Measurements from ENCODE around the gene SH3RF1.
A peak's percentile ranks its signal among the peaks of the same experiment; 100 is the strongest.

SH3RF1 gene

GRCh38 chr4:169274033-169274432 lies 3.3 kb upstream of the SH3RF1 start:
- no peak for DNase-seq

DNA sequence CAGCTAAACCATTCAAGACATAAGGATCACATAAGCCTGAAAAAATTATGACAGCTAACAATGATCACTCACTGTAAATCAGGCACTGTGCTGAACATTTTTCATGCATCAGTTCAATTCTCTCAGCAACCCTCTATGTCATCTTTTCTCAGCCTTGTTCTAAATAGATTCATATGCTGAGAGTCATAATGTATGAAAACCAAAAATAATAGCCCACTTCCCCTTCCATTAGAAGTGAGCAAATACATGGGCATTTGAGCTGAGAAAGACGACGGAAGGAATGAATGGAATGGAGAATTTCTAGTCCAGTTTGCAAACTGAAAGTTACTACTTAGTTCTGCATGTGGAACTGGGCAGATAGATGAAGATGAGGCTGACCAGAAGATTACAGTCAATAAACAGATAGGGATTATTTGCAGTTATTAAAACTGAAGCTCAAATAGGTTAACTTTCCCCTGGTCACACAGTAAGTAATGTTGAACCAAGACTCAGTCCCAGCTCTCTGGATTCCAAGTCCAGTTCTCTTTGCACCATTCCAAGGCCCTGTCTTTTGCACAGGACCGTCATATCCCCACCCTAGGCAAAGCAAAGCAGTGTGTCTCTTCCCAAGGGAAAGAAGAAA lies 1.6 kb upstream of the SH3RF1 start:
- DNase-seq: no peak

DNA sequence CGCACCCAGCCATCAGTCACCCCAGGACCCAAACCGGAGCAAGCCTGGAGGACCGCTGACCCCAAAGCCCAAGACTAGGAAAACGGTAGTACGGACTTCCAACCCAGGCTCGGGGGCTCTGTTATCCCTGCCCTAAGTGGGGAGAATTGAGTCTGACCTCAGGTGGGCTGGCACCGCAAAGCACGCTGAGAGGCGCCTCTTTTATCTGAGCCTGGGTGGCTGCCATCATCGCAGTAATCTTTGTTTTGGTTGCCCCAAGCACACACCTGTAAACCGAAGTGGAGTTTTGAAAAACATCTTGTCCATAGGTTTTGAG lies 894 bp upstream of the SH3RF1 start:
- DNase-seq: peak in 1 of 2 experiments; percentile 42

GRCh38 chr4:169269916-169270809 lies 593 bp downstream of the SH3RF1 start:
- DNase-seq: peak; percentile 24 to 40

- DNase-seq: no peak
These were observed 1.6 kb downstream of the SH3RF1 start for GRCh38 chr4:169268951-169269760.

DNA sequence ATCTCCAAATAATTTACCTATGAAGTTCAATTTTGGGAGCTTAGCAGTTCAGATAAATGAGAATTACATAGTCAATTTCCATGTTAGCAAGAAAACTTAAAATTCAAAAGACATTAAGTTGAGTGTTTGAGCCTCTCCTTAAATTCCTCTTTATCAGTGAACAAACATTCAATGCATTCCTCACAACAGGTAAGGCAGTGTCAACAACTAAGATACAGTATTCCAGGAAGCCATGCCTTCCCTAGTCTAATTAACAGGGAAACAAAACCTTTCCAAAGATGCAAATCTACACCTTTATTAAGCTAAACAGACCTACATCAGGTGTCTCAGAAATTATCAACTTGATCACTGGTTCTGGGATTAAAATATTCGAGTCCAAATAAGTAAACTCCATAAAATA lies 3.7 kb downstream of the SH3RF1 start:
- no peak for DNase-seq

DNA sequence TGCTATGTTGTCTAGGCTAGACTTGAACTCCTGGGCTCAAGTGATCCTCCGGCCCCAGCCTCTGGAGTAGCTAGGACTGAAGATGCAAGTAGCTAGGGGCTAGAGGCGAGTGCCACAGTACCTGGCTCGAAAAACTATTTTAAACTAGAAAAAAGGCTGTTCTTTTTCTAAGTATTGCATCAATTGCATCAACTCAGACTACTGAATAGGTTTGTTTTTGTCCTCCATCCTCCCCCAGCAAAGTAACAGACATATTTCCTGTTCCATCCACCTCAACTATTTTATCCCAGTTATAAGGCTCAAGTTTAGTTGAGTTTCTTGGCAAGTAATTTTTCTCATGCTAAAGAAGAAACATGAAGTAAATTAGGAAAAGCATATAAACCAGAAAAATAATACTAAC lies 4.1 kb downstream of the SH3RF1 start:
- no peak for DNase-seq

DNA sequence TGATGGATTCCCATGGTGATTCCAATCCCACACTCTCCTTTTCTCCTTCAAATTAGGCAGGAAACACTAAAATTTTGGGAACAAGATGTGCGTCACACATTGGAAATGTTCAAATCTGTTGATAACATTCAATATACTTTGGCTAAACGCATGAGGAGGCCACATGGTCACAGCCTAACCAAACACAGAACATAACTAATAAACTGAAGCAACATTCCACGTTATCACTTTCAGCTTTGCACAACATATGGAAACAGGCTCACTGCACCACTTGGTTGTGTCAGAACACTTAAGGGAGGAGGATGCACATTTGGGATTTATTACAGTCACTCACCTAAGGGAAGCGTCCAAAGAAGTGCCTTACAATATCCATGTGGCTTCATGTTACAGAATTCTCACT lies 4.7 kb downstream of the SH3RF1 start:
- no peak for DNase-seq

DNA sequence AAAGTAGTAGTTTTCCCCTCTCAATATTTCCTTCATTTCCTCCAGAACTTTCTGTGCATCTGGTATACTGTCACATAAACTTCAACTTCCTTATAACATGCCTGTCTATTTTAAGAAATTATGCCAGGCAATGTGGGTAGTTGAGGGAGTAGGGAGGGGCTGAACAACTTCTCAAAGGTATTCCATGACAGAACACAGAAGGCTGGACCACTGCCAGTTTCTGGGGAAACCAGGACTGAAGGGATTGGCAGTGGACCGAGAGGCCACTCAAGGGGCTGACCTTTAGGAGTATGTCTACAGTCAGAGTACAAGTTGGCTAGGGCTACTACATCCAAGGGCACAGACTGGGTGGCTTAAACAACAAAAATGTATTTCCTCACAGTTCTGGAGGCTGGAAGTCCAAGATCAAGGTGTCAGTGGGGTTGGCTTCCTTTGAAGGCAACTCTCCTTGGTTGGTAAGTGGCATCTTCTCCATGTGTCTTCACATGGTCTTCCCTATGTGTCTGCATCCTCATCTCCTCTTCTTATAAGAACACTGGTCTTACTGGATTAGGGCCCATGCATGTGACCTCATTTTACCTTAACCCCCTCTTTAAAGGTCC lies 6.9 kb downstream of the SH3RF1 start:
- DNase-seq: no peak

- DNase-seq: no peak
These were observed 10.4 kb downstream of the SH3RF1 start for GRCh38 chr4:169260217-169260866.

- DNase-seq: no peak
These were observed 11.5 kb downstream of the SH3RF1 start for GRCh38 chr4:169259271-169259670.

- no peak for DNase-seq
These were observed 12.6 kb downstream of the SH3RF1 start for GRCh38 chr4:169258141-169258540.

- no peak for DNase-seq
These were observed 13.6 kb downstream of the SH3RF1 start for GRCh38 chr4:169256856-169257761.

GRCh38 chr4:169256101-169256612 lies 14.6 kb downstream of the SH3RF1 start:
- no peak for DNase-seq

GRCh38 chr4:169254546-169254983 lies 16.2 kb downstream of the SH3RF1 start:
- no peak for DNase-seq

DNA sequence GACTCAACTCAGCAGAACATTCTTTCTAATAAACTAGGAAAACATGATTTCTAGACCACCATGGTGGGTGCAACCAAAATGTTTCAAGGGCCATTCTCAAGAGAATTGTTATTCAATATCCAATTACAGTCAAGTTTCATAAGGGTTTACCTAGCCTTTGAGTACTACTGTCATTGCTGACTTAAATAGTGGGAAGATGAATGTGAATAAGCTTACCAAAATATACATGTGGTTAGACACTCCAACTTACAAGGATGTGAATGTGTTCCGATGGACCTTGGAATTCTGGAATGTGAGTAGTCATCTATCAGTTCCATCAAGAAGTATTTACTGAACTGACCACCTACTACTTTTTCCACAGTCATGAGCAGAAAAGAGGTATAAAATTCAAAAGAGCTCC lies 16.9 kb downstream of the SH3RF1 start:
- DNase-seq: no peak

GRCh38 chr4:169253113-169253671 lies 17.6 kb downstream of the SH3RF1 start:
- DNase-seq: no peak

GRCh38 chr4:169252339-169253112 lies 18.2 kb downstream of the SH3RF1 start:
- no peak for DNase-seq

DNA sequence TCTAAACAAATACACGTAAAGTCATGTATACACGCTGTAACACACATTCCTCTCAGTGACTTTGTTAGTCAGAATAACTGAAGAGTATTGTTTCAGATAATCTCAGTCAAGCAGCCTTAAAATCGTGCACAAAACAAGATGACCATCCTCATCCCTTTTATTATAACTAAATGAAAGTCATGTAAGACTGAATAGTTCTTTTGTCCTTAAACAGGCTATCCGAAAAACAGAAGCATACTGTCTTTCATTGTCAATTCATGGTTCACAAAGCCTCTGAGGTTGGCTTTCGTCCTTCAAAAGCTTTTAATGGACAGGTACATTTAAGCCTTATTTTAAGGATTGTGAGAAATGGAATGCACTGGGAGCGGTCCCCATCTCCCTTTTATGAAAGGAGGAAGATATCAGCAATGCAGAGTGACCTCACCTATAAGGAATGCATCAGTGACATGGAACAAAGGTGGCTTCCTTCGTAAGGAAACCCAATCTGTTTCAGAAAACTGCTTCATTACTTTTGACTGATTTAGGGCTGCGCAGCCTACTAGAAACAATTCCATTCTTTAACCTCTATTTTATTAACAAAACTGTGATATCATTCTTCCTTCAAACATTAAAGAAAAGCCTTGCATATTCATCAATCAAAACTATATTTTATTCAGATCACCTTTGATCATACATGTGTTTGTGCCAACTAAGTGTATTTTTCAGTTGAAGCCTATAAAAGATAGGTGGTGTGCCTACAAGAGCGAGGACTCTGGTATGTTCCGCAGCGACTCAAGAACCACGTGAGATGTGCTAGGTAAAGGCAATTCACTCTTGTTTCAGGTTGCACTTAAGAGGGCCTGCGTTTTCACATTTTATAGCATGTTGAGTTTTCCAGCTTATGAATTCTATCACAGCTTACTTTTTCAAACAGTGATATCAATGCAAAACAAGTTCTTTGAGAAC lies 19.2 kb downstream of the SH3RF1 start:
- no peak for DNase-seq

Data from NCI-H1930 (cell line).